NCI-H1105 (cell line): Measurements from ENCODE around the gene ELL3.

ENCODE experiments used
- DNase-seq: peaks from one replicate; lab custom pipeline; 2025; lab: John Stamatoyannopoulos, UW

ELL3 gene

DNA sequence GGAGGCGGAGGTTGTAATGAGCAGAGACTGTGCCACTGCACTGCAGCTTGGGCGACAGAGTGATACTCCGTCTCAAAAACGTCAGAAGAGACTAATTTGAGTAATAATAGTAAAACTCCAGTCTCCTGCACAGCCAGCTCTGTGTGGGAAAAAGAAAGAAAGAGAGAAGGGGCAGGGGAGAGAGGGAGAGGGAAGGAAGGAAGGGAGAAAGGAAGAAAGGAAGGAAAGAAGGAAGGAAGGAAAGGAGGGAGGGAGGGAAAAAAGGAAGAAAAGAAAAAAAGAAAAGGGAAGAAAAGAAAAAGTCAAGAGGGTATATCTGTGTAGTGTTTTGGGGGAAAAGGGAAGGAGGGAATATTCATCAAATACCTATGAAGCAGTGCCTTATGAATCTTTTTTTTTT lies 53.6 kb downstream of the ELL3 start:
- DNase-seq: no peak
